ENCODE results near the gene PFN1. TPM values are rescaled to one million over a fixed set of nuclear protein-coding genes. Genes with fewer than 3 reads are reported as not detected.

PFN1 gene
- total RNA-seq (2022; extraction: Qiagen RNA extraction), result 2,450 to 3,030 TPM (median 2,898 TPM) in 5 replicates

GRCh38 chr17:4948166-4948930 is at the start of gene PFN1:
TSS of gene PFN1 (minus strand) at chr17:4948530. CDS start at chr17:4948394, 136 bp downstream.

GRCh38 chr17:4997302-4998026 is 49.1 kb upstream of the PFN1 start, which contains the start of the genes INCA1 and KIF1C:
TSS of gene INCA1 (minus strand) at chr17:4997522. CDS start at chr17:4994437, 3,085 bp downstream.
TSS of gene KIF1C (plus strand) at chr17:4997950. CDS start at chr17:5000247, 2,297 bp downstream.

GRCh38 chr17:4986951-4987766 is 38.8 kb upstream of the PFN1 start, which contains the start of gene CAMTA2:
TSS of gene CAMTA2 (minus strand) at chr17:4987675. CDS start at chr17:4986222, 1,453 bp downstream.

GRCh38 chr17:4967539-4968485 is 19.5 kb upstream of the PFN1 start, which contains the start of gene SPAG7:
TSS of gene SPAG7 (minus strand) at chr17:4967817. CDS start at chr17:4967804, 13 bp downstream.

GRCh38 chr17:4950746-4951204 is 2.4 kb upstream of the PFN1 start, which contains the start of gene ENO3:
TSS of gene ENO3 (plus strand) at chr17:4951119. CDS start at chr17:4951830, 711 bp downstream.

GRCh38 chr17:4939796-4940554 is 8.4 kb downstream of the PFN1 start, which contains the start of the genes RNF167 and SLC25A11:
TSS of gene RNF167 (plus strand) at chr17:4940268. CDS start at chr17:4940910, 642 bp downstream.
TSS of gene SLC25A11 (minus strand) at chr17:4940046. CDS start at chr17:4939910, 136 bp downstream.

GRCh38 chr17:4931963-4932362 is 16.4 kb downstream of the PFN1 start, which contains the start of gene GP1BA:
TSS of gene GP1BA (plus strand) at chr17:4932277. CDS start at chr17:4932605, 328 bp downstream.

GRCh38 chr17:4903051-4903818 is 45.1 kb downstream of the PFN1 start, which contains the start of gene CHRNE:
TSS of gene CHRNE (minus strand) at chr17:4903098. CDS start at chr17:4903063, 35 bp downstream.

GRCh38 chr17:4899341-4900230 is 48.7 kb downstream of the PFN1 start, which contains the start of gene C17orf107:
TSS of gene C17orf107 (plus strand) at chr17:4899536. CDS start at chr17:4899763, 227 bp downstream.

Other genes starting within 250 kb of the PFN1 start
- 62.4 to 80.2 TPM (median 79.2 TPM) in 5 replicates for gene PELP1, start 244.4 kb downstream of the PFN1 start, total RNA-seq (2022; extraction: Qiagen RNA extraction)
- gene ARRB2, start 237.9 kb downstream of the PFN1 start, total RNA-seq (2022; extraction: Qiagen RNA extraction), result 49.6 to 68.0 TPM (median 61.1 TPM) in 5 replicates
- gene MED11, start 217.1 kb downstream of the PFN1 start, total RNA-seq (2022; extraction: Qiagen RNA extraction), result 41.0 to 45.6 TPM (median 43.0 TPM) in 5 replicates
- gene ZMYND15, start 208.7 kb downstream of the PFN1 start, total RNA-seq (2022; extraction: Qiagen RNA extraction), result 0.24 to 0.91 TPM (median 0.52 TPM) in 5 replicates
- 15.4 to 19.5 TPM (median 18.5 TPM) in 5 replicates for gene CXCL16, start 208.6 kb downstream of the PFN1 start, total RNA-seq (2022; extraction: Qiagen RNA extraction)
- gene TM4SF5, start 176.6 kb downstream of the PFN1 start, total RNA-seq (2022; extraction: Qiagen RNA extraction), result 0.51 to 1.2 TPM (median 0.90 TPM) in 5 replicates
- 0.43 to 1.5 TPM (median 0.96 TPM) in 5 replicates for gene VMO1, start 162.2 kb downstream of the PFN1 start, total RNA-seq (2022; extraction: Qiagen RNA extraction)
- gene GLTPD2, start 159.6 kb downstream of the PFN1 start, total RNA-seq (2022; extraction: Qiagen RNA extraction), result 0.07 TPM in 1 of 5 replicates, not detected in the others
- gene PSMB6, start 152.4 kb downstream of the PFN1 start, total RNA-seq (2022; extraction: Qiagen RNA extraction), result 464 to 503 TPM (median 498 TPM) in 5 replicates
- gene PLD2, start 141.4 kb downstream of the PFN1 start, total RNA-seq (2022; extraction: Qiagen RNA extraction), result 19.1 to 29.3 TPM (median 26.6 TPM) in 5 replicates
- 48.2 to 67.7 TPM (median 63.4 TPM) in 5 replicates for gene MINK1, start 115.2 kb downstream of the PFN1 start, total RNA-seq (2022; extraction: Qiagen RNA extraction)
- 0.22 to 0.52 TPM (median 0.25 TPM) in 5 replicates for gene C17orf107, start 49.0 kb downstream of the PFN1 start, total RNA-seq (2022; extraction: Qiagen RNA extraction)
- 0.06 to 0.13 TPM (median 0.08 TPM) in 5 replicates for gene CHRNE, start 45.4 kb downstream of the PFN1 start, total RNA-seq (2022; extraction: Qiagen RNA extraction)
- gene GP1BA, start 16.3 kb downstream of the PFN1 start, total RNA-seq (2022; extraction: Qiagen RNA extraction), result not detected in 5 replicates
- 54.2 to 84.3 TPM (median 79.0 TPM) in 5 replicates for gene SLC25A11, start 8.5 kb downstream of the PFN1 start, total RNA-seq (2022; extraction: Qiagen RNA extraction)
- 95.0 to 148 TPM (median 130 TPM) in 5 replicates for gene RNF167, start 8.3 kb downstream of the PFN1 start, total RNA-seq (2022; extraction: Qiagen RNA extraction)
- gene ENO3, start 2.6 kb upstream of the PFN1 start, total RNA-seq (2022; extraction: Qiagen RNA extraction), result 48.1 to 62.8 TPM (median 53.1 TPM) in 5 replicates
- 69.8 to 97.7 TPM (median 74.9 TPM) in 5 replicates for gene SPAG7, start 19.3 kb upstream of the PFN1 start, total RNA-seq (2022; extraction: Qiagen RNA extraction)
- 29.0 to 37.2 TPM (median 36.7 TPM) in 5 replicates for gene CAMTA2, start 39.1 kb upstream of the PFN1 start, total RNA-seq (2022; extraction: Qiagen RNA extraction)
- gene INCA1, start 49.0 kb upstream of the PFN1 start, total RNA-seq (2022; extraction: Qiagen RNA extraction), result 1.3 to 1.7 TPM (median 1.4 TPM) in 5 replicates
- 98.6 to 114 TPM (median 107 TPM) in 5 replicates for gene KIF1C, start 49.4 kb upstream of the PFN1 start, total RNA-seq (2022; extraction: Qiagen RNA extraction)
- gene SLC52A1, start 86.9 kb upstream of the PFN1 start, total RNA-seq (2022; extraction: Qiagen RNA extraction), result 0.44 to 1.2 TPM (median 0.95 TPM) in 5 replicates
- 0.80 to 1.1 TPM (median 0.93 TPM) in 5 replicates for gene ZFP3, start 129.9 kb upstream of the PFN1 start, total RNA-seq (2022; extraction: Qiagen RNA extraction)
- 3.6 to 4.3 TPM (median 4.1 TPM) in 5 replicates for gene ZNF232, start 163.3 kb upstream of the PFN1 start, total RNA-seq (2022; extraction: Qiagen RNA extraction)
- gene USP6, start 167.5 kb upstream of the PFN1 start, total RNA-seq (2022; extraction: Qiagen RNA extraction), result 0.01 to 0.05 TPM (median 0.02 TPM) in 5 replicates
- gene ZNF594, start 243.3 kb upstream of the PFN1 start, total RNA-seq (2022; extraction: Qiagen RNA extraction), result 1.2 to 1.8 TPM (median 1.5 TPM) in 5 replicates